Activated CD8-positive, alpha-beta memory T cell treated with anti-CD3 and anti-CD28 coated beads, Interleukin-2, amount 10 ng/mL, durations not matched to agents 7 days and 5 days (primary cell): ENCODE data around the gene PHLPP1. TPM values are rescaled to one million over a fixed set of nuclear protein-coding genes. Genes with fewer than 3 reads are reported as not detected.

ENCODE experiments used
- ATAC-seq: fragments of 150-1000 bp; cut with Tn5 transposase; one replicate; pipeline ENCODE4 v1.10.0; 2021; ENCODE audit warnings: moderate library complexity
- CTCF ChIA-PET: fragments of 350-600 bp; sonication (Branson Sonifier 250); formaldehyde crosslinking; loops from one replicate; lab custom pipeline; 2021; ENCODE audit warnings: antibody characterized with exemption; lab: Charles Lee
- DNase-seq: peaks from one replicate; pipeline ENCODE4 v3.0.0-alpha.2; 2020
- H3K27ac Mint-ChIP-seq: one replicate; pipeline ENCODE4 v1.8.0; 2021; ENCODE audit warnings: mild to moderate bottlenecking, mixed read lengths
- H3K27me3 Mint-ChIP-seq: one replicate; pipeline ENCODE4 v1.8.0; 2021; ENCODE audit warnings: mixed read lengths
- H3K36me3 Mint-ChIP-seq: one replicate; pipeline ENCODE4 v1.8.0; 2021; ENCODE audit warnings: mild to moderate bottlenecking, mixed read lengths
- H3K4me1 Mint-ChIP-seq: one replicate; pipeline ENCODE4 v1.8.0; 2021; ENCODE audit warnings: mixed read lengths
- H3K4me3 Mint-ChIP-seq: one replicate; pipeline ENCODE4 v1.8.0; 2021; ENCODE audit warnings: mild to moderate bottlenecking, moderate library complexity, mixed read lengths
- H3K9me3 Mint-ChIP-seq: one replicate; pipeline ENCODE4 v1.8.0; 2022; ENCODE audit warnings: low read depth, mixed read lengths
- total RNA-seq, 2 experiments: library from RNA; stranded (reverse); gene quantifications; one replicate each; pipeline ENCODE4 v1.2.3, GENCODE V29; 2021

Gene PHLPP1
- total RNA-seq, 2 experiments from 2014 or later, result 9.8 to 18.3 TPM

- no peak overlapping the region for H3K4me3 Mint-ChIP-seq
- no peaks in the 10 kb centered on the region for H3K27me3 Mint-ChIP-seq
- H3K9me3 Mint-ChIP-seq, result no peaks in the 10 kb centered on the region
- H3K36me3 Mint-ChIP-seq, result peaks cover 4% of the 10 kb centered on the region
- CTCF ChIA-PET, result interaction anchor here (1.1 to 1.3 kb wide), 2 partner anchors 18 to 261 kb away, joined by 3 to 4 read pairs; partner anchors contain the start of gene PHLPP1
- no peak for ATAC-seq
- H3K4me1 Mint-ChIP-seq, result no peaks in the 10 kb centered on the region
- no peak overlapping the region for H3K27ac Mint-ChIP-seq
- no peak for DNase-seq
Observed at GRCh38 chr18:62976227-62976626, 260.9 kb downstream of the PHLPP1 start.

GRCh38 chr18:62977512-62977911 lies 262.2 kb downstream of the PHLPP1 start:
- no peak for DNase-seq
- peaks cover 4% of the 10 kb centered on the region for H3K36me3 Mint-ChIP-seq
- no peak overlapping the region for H3K4me3 Mint-ChIP-seq
- ATAC-seq, result no peak
- no peaks in the 10 kb centered on the region for H3K9me3 Mint-ChIP-seq
- no peaks in the 10 kb centered on the region for H3K27me3 Mint-ChIP-seq
- CTCF ChIA-PET, result interaction anchor here (0.9 to 5.8 kb wide), 2 partner anchors 246 to 262 kb away, joined by 3 to 58 read pairs; partner anchors contain the start of gene PHLPP1
- no peak overlapping the region for H3K27ac Mint-ChIP-seq
- H3K4me1 Mint-ChIP-seq, result peaks cover 3% of the 10 kb centered on the region

GRCh38 chr18:62978251-62979049 lies 263.1 kb downstream of the PHLPP1 start:
- Mint-ChIP-seq H3K27ac (no peak overlapping the region), H3K36me3 (peaks cover 3% of the 10 kb centered on the region), H3K27me3 (no peaks in the 10 kb centered on the region), H3K4me1 (peaks cover 6% of the 10 kb centered on the region), H3K9me3 (no peaks in the 10 kb centered on the region), H3K4me3 (no peak overlapping the region)
- ATAC-seq, result no peak
- DNase-seq, result no peak
- CTCF ChIA-PET, result interaction anchor here (5.8 kb wide), 1 partner anchor 263 kb away, joined by 58 read pairs; the partner anchor contains the start of gene PHLPP1

- Mint-ChIP-seq H3K9me3 (no peaks in the 10 kb centered on the region), H3K4me3 (no peak overlapping the region), H3K27me3 (no peaks in the 10 kb centered on the region), H3K36me3 (peaks cover 3% of the 10 kb centered on the region), H3K27ac (no peak overlapping the region), H3K4me1 (peaks cover 6% of the 10 kb centered on the region)
- no peak for ATAC-seq
- CTCF ChIA-PET, result interaction anchor here (5.8 kb wide), 1 partner anchor 263 kb away, joined by 58 read pairs; the partner anchor contains the start of gene PHLPP1
- DNase-seq, result no peak
Observed at GRCh38 chr18:62979176-62979575, 263.8 kb downstream of the PHLPP1 start.

- Mint-ChIP-seq H3K4me3 (no peak overlapping the region), H3K27me3 (no peaks in the 10 kb centered on the region), H3K4me1 (peaks cover 6% of the 10 kb centered on the region), H3K27ac (no peak overlapping the region), H3K36me3 (peaks cover 3% of the 10 kb centered on the region), H3K9me3 (no peaks in the 10 kb centered on the region)
- ATAC-seq, result no peak
- CTCF ChIA-PET, result interaction anchor here (0.8 to 5.8 kb wide), 3 partner anchors 18 to 342 kb away, joined by 3 to 58 read pairs (median 27); partner anchors contain the start of gene PHLPP1
- DNase-seq, result no peak
Observed at GRCh38 chr18:62979900-62980299, 264.6 kb downstream of the PHLPP1 start.

GRCh38 chr18:62981566-62981965 lies 266.2 kb downstream of the PHLPP1 start:
- peaks cover 6% of the 10 kb centered on the region for H3K4me1 Mint-ChIP-seq

GRCh38 chr18:62982600-62983251 lies 267.4 kb downstream of the PHLPP1 start:
- Mint-ChIP-seq H3K4me3 (peak overlapping the region; percentile 33), H3K27ac (no peak overlapping the region), H3K4me1 (peaks cover 6% of the 10 kb centered on the region), H3K36me3 (no peaks in the 10 kb centered on the region), H3K27me3 (no peaks in the 10 kb centered on the region), H3K9me3 (no peaks in the 10 kb centered on the region)
- DNase-seq, result peak; percentile 69
- peak; percentile 75 for ATAC-seq
- CTCF ChIA-PET, result interaction anchor here (0.6 to 5.8 kb wide), 40 partner anchors 9 to 800 kb away, joined by 3 to 58 read pairs (median 4); partner anchors contain the start of gene PHLPP1

More at GRCh38 chr18:62981566-62981965, 266.2 kb downstream of the PHLPP1 start:
- H3K36me3 Mint-ChIP-seq, result peaks cover 3% of the 10 kb centered on the region
- DNase-seq, result peak; percentile 35
- no peaks in the 10 kb centered on the region for H3K9me3 Mint-ChIP-seq
- no peaks in the 10 kb centered on the region for H3K27me3 Mint-ChIP-seq
- H3K27ac Mint-ChIP-seq, result no peak overlapping the region
- CTCF ChIA-PET, result interaction anchor here (0.8 to 5.8 kb wide), 18 partner anchors 12 to 799 kb away, joined by 3 to 58 read pairs (median 4); partner anchors contain the start of gene PHLPP1
- H3K4me3 Mint-ChIP-seq, result no peak overlapping the region
- no peak for ATAC-seq

- CTCF ChIA-PET, result interaction anchor here (1.1 kb wide), 1 partner anchor 18 kb away, joined by 3 read pairs; no protein-coding TSS in a partner anchor
- peaks cover 7% of the 10 kb centered on the region for H3K27me3 Mint-ChIP-seq
- H3K36me3 Mint-ChIP-seq, result no peaks in the 10 kb centered on the region
- ATAC-seq (no peak), DNase-seq (no peak)
- no peaks in the 10 kb centered on the region for H3K9me3 Mint-ChIP-seq
- peaks cover 6% of the 10 kb centered on the region for H3K4me1 Mint-ChIP-seq
- H3K4me3 Mint-ChIP-seq, result no peak overlapping the region
- no peak overlapping the region for H3K27ac Mint-ChIP-seq
Observed at GRCh38 chr18:62984656-62985315, 269.4 kb downstream of the PHLPP1 start.

- peaks cover 6% of the 10 kb centered on the region for H3K4me1 Mint-ChIP-seq
- DNase-seq, result no peak
Observed at GRCh38 chr18:62986490-62986889, 271.1 kb downstream of the PHLPP1 start.

GRCh38 chr18:62987055-62987830 lies 271.9 kb downstream of the PHLPP1 start:
- DNase-seq, result no peak
- Mint-ChIP-seq H3K27me3 (peaks cover 26% of the 10 kb centered on the region), H3K4me1 (peaks cover 6% of the 10 kb centered on the region), H3K27ac (no peak overlapping the region), H3K9me3 (no peaks in the 10 kb centered on the region), H3K36me3 (no peaks in the 10 kb centered on the region), H3K4me3 (no peak overlapping the region)
- no peak for ATAC-seq
- CTCF ChIA-PET, result no interaction called here

More at GRCh38 chr18:62986490-62986889, 271.1 kb downstream of the PHLPP1 start:
- peaks cover 22% of the 10 kb centered on the region for H3K27me3 Mint-ChIP-seq
- no peak overlapping the region for H3K4me3 Mint-ChIP-seq
- no peaks in the 10 kb centered on the region for H3K36me3 Mint-ChIP-seq
- H3K27ac Mint-ChIP-seq, result no peak overlapping the region
- H3K9me3 Mint-ChIP-seq, result no peaks in the 10 kb centered on the region
- CTCF ChIA-PET, result no interaction called here
- no peak for ATAC-seq

- no peak for ATAC-seq
- H3K27ac Mint-ChIP-seq, result no peak overlapping the region
- CTCF ChIA-PET, result no interaction called here
- peaks cover 27% of the 10 kb centered on the region for H3K27me3 Mint-ChIP-seq
- H3K9me3 Mint-ChIP-seq, result no peaks in the 10 kb centered on the region
- no peak for DNase-seq
- H3K36me3 Mint-ChIP-seq, result no peaks in the 10 kb centered on the region
- no peaks in the 10 kb centered on the region for H3K4me1 Mint-ChIP-seq
- no peak overlapping the region for H3K4me3 Mint-ChIP-seq
Observed at GRCh38 chr18:62987859-62988258, 272.5 kb downstream of the PHLPP1 start.

- Mint-ChIP-seq H3K9me3 (no peaks in the 10 kb centered on the region), H3K36me3 (no peaks in the 10 kb centered on the region), H3K4me1 (no peaks in the 10 kb centered on the region), H3K27me3 (peaks cover 30% of the 10 kb centered on the region), H3K27ac (no peak overlapping the region), H3K4me3 (no peak overlapping the region)
- ATAC-seq (no peak), DNase-seq (no peak)
- CTCF ChIA-PET, result no interaction called here
Observed at GRCh38 chr18:62988471-62988870, 273.1 kb downstream of the PHLPP1 start.
